SK-N-DZ (cell line): ENCODE results near the gene MTHFSD. TPM values are rescaled to one million over a fixed set of nuclear protein-coding genes. Genes with fewer than 3 reads are reported as not detected.
"Not testable (repeated sequence)": the region's sequence is repeated elsewhere in the genome, so short reads cannot be mapped to it uniquely, and the experiment has no call there.

ENCODE experiments used
- DNase-seq: peaks from one replicate; pipeline ENCODE4 v3.0.0-alpha.2; 2015; ENCODE audit warnings: low spot score
- polyA plus RNA-seq, 2 experiments: library from polyadenylated mRNA; depleted of rRNA; stranded (reverse); fragments of >200 nt; gene quantifications; 2 replicates each; pipeline ENCODE4 v1.2.3, GENCODE V29; 2014

The MTHFSD gene
- 14.9 and 18.5 TPM in 2 replicates for polyA plus RNA-seq (2014; cell fraction: cytosol; rRNA removed)
- 15.2 and 28.4 TPM in 2 replicates for polyA plus RNA-seq (2014; cell fraction: nucleus; rRNA removed)

- peak; percentile 93 for DNase-seq
Measured at GRCh38 chr16:86554917-86555703, at the start of gene MTHFSD. TSS of gene MTHFSD (minus strand) at chr16:86555235. CDS start at chr16:86555184, 51 bp downstream.

DNA sequence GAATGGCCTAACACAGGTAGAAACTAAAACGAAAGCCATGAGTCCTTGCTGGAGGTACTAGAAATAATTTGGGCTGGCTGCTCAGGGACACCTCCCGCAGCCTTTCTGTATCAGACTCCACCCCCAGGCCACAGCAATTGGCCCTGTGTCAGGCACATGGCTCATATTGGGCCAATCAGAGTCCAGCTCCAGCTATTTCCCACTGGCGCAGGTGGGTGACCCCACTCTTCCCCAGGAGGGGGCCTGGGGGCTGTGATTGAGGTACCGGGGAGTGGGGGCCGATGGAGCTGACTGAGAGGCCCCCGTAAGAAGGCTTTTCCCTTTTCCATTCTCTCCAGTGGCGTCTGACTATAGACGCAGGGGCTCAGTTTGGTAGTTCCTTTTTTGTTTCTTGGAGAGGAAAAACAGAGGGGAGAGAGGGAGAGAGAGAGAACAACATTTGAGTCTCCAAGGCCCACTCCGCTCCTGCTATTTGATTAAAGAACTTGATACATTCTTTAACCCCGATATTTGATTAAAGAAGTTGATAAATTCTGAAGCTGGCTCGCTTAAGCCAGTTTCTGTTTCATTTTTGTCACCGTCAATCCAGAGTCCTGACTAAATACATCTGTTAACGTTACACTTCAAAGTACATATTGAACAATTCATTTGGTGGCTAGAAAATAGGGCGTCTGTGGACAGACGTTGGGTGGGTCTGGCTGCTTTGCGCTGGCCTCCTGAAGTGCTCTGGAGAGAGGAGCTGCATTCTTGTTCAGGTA, 49.6 kb upstream of the MTHFSD start:
- DNase-seq, result no peak

- DNase-seq, result peak; percentile 27
Measured at GRCh38 chr16:86602521-86602920, 47.5 kb upstream of the MTHFSD start.

GRCh38 chr16:86601356-86601755, 46.3 kb upstream of the MTHFSD start:
- no peak for DNase-seq

- no peak for DNase-seq
Measured at GRCh38 chr16:86598607-86599565, 43.9 kb upstream of the MTHFSD start.

DNA sequence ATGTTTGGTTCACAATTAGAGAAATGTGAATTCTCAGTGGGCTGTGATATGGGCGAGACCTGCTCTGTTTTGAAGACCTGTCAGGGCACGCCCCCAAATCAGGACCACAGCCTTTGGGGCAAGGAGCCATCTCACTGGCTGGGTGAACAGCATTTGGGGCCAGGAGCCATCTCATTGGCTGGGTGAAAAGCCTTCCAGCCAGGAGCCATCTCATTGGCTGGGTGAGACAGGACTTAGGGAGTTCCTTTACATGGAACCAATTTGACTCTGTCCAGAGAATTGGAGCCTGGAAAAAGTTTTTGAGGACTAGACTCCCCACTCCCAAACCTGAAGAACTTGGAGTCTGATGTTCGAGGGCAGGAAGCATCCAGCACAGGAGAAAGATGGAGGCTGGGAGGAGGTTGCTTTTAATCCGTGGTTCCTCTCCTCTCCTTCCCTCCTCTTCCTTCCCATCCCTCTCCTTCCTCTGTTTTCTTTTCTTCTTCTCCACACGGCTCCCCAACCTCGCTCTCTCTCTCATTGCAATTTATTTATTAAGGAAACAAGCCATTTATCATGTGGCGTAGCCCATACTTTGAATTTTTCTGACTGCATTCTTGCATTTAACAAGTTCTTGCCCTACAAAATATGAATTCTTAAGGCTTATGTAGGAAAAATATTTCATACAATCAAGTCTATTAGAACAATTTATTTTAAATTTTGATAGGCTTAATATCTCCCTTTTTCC, 43.0 kb upstream of the MTHFSD start:
- DNase-seq, result no peak

DNA sequence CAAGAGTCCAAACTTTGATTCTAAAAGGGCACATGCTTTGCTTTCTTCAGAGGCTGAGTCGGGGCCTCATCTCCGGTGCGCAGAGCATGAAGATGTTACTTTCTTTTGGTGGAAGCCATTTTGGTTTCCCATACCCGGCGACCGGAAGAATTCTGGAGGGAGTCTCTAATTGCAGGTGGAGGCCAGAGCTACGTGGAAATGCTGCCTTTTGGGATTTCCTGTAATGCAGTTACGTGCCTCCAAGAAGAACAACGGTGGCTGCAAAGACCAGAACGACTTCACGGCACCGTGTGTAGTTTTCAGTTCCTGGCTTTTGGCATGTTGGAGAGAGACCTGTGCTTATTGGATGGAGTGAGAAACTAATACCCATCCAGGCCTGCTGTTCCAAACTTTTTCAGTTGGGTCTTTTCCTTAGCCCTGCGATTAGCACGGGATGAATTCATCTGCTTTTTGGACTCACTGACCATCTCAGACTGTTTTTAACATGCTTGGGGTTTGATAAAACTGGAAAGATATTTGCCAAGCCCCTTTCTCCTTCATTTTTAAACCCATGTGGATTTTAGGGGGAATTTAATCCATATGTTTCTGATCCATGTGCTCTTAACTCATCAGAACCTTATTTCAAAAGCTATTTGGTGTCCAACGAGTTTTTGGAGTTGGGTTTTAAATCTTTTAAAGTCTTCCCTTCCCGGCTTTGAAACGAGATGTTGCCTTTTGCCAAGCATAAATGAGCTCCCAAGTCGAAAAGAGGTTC, 42.3 kb upstream of the MTHFSD start:
- no peak for DNase-seq

DNA sequence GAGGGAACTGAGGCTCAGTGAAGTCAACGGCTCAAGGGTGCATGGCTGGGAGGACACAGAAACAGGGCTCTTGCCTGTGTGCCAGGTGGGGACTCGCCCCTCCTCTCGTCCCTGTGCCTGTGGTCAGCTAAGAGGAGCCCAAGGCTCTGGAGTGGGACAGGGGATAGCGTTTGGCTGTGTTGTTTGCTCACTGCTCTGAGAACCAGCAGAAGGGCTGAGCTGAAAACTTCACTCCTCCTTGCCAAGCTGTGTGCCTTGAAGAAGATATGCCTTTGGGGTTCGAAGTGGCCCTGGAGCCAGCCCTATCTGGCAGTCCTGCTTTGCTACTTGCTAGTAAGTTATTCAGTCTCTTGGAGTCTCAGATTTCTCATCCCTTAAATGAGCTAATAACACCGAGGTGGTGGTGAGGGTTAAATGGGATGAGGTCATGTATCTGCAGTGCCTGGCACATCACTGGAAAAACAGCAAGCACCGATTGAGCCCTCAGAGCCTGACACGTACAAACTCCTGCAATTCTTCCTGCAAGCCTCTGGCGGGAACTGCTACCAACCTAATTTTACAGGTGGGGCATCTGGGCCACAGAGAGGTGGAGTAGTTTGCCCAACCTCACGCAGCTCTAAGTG, 41.1 kb upstream of the MTHFSD start:
- no peak for DNase-seq

DNA sequence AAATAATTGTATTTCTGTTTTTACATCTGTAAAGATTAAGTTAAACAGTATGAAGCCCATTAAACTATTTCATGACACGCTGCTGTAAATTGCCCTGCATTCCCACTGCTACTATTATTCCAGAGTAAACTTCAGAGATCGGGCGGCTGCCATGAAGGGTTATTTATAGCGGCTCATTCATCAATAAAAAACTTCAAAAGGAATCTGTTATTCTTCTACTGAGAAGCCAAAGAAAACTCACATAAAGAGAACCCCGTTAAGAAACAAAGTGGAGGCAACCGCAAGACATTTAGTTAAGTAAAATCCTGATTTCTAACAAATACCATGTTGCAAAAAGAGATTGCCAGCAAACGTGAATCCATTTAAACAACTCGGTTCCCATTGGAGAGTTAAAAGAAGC, 39.7 kb upstream of the MTHFSD start:
- DNase-seq, result no peak

- DNase-seq, result no peak
Measured at GRCh38 chr16:86593913-86594620, 39.0 kb upstream of the MTHFSD start.

- no peak for DNase-seq
Measured at GRCh38 chr16:86591270-86591669, 36.2 kb upstream of the MTHFSD start.

DNA sequence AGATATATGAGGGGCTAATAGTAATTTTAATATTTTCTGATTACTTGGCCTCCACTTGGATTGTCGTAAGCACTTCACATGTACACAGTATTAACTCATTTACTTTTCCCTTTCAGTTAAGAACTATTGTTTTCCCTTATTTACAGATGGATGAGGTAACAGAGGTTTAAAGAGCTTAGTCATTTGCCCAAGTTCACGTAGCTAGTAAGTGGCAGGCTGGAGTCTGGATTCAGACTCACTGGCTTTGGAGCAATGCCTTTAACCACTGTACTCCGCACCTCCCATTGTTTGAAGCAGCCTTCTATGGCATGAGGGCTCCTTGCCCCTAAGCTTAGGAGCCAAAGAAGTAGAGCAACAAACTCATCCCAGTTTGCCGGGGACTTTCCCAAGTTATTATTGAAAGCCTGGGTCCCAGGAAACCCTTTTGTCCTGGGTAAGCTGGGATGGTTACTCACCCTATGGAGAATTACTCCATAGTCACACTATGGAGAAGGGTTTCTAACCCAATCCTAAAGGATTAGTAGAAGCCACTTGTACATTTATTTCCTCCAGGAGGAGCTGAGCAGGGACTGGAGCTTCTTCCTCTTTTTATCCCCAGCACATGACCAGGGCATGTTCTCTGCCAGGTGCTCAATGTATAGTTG, 35.6 kb upstream of the MTHFSD start:
- DNase-seq, result no peak

DNA sequence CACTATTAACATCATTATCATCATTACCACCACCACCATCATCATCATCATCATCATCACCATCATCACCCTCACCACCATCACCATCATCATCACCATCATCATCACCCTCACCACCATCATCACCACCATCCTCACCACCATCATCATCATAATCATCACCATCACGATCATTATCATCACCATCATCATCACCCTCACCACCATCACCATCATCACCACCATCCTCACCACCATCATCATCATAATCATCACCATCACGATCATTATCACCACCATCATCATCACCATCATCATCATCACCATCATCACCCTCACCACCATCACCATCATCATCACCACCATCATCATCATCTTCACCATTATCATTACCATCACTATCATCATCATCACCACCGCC, 32.9 kb upstream of the MTHFSD start:
- DNase-seq, result not testable (repeated sequence)

DNA sequence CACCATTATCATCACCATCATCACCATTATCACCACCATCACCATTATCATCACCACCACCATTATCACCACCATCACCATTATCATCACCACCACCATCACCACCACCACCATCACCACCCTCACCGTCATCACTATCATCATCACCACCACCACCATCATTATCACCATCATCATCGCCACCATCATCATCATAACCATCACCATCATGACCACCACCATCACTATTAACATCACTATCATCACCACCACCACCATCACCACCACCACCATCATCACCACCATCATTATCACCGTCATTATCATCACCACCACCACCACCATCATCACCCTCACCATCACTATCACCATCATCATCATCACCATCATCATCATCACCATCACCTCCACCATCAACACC, 32.5 kb upstream of the MTHFSD start:
- no peak for DNase-seq

- DNase-seq, result no peak
Measured at GRCh38 chr16:86585821-86586611, 31.0 kb upstream of the MTHFSD start.

DNA sequence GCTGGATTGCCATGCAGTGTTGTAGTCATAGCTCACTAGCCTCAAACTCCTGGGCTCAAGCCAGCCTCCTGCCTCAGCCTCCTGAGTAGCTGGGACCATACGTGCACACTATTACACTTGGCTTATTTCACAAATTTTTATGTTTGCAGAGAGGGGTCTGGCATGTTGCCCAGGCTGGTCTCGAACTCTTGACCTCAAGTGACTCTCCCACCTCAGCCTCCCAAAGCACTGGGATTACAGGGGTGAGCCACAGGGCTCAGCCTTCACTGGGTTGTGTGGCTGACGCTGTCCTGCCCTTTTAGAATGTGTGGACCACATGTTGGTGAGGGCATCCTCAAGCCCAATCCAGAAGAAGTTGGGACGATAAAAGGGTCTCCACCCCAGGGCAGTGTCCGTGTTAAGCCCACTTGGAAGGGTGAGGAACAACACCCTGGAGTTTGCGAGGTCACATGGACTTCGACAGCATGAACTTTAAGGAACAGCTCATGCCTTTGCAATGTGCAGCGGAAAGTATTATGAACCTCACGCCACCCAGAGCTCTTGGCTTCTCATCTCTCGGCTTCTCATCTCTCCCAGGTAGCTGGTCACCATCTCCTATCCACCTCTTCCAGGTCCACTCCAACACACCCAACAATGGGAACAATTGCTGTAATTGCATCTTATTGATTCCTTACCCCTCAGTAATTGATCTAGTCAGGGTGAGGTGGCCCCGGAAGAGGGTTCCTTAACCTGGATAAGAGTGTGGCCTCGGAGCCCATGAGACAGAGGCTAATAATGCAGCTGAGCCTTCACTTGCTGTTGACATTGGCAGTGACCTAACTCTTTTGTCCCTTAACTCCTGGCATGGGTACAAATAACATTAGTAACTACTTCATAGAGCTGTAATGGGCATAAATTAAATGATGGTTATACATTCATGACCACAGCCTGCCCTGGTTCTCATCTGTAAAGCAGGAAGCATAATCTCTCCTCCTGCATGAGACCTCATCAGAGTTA, 30.0 kb upstream of the MTHFSD start:
- no peak for DNase-seq
